GM19238 (cell line): ENCODE data around the gene TRIM16.
"Not testable (repeated sequence)": the region's sequence is repeated elsewhere in the genome, so short reads cannot be mapped to it uniquely, and the experiment has no call there.

Experiments used
- DNase-seq: peaks from one replicate; pipeline ENCODE4 v3.0.0; 2011; ENCODE audit warnings: low spot score; ENCODE audit not compliant: insufficient read length

The TRIM16 gene

GRCh38 chr17:15683824-15684478 lies at the start of gene TRIM16:
TSS of gene TRIM16 (minus strand) at chr17:15684311. CDS start at chr17:15651609, 32,702 bp downstream.
- peak; percentile 50 for DNase-seq

- not testable (repeated sequence) for DNase-seq
Measured at GRCh38 chr17:15733174-15733789, 49.2 kb upstream of the TRIM16 start.

GRCh38 chr17:15731900-15732299 lies 47.8 kb upstream of the TRIM16 start, which contains the start of gene TBC1D26:
TSS of gene TBC1D26 (plus strand) at chr17:15732283. CDS start at chr17:15735349, 3,066 bp downstream.
- not testable (repeated sequence) for DNase-seq

- DNase-seq = not testable (repeated sequence)
Measured at GRCh38 chr17:15730535-15730934, 46.4 kb upstream of the TRIM16 start.

DNA sequence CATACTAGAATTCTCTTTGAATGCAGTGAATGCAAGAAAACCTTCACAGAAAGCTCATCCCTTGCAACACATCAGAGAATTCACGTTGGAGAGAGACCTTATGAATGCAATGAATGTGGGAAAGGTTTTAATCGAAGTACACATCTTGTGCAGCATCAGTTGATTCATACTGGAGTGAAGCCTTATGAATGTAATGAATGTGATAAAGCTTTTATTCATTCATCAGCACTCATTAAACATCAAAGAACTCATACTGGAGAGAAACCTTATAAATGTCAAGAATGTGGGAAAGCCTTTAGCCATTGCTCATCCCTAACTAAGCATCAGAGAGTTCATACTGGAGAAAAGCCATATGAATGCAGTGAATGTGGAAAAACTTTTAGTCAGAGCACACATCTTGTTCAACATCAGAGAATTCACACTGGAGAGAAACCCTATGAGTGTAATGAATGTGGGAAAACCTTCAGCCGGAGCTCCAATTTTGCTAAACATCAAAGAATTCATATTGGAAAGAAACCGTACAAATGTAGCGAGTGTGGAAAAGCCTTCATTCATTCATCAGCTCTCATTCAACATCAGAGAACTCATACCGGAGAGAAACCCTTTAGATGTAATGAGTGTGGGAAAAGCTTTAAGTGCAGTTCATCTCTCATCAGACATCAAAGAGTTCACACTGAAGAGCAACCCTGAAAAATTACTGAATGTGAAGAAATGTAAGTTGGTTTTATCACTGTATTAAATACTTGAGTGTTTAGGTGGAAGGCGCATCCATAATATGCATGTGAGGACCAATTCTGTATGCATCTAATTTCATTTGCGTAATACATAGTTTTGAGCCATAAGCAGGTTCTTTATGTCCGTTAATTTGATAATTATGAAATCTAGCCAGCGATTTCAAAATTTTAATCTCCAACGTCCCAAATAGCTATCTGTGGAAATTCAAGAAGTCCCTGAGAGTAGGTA lies 32.8 kb upstream of the TRIM16 start:
- not testable (repeated sequence) for DNase-seq

DNA sequence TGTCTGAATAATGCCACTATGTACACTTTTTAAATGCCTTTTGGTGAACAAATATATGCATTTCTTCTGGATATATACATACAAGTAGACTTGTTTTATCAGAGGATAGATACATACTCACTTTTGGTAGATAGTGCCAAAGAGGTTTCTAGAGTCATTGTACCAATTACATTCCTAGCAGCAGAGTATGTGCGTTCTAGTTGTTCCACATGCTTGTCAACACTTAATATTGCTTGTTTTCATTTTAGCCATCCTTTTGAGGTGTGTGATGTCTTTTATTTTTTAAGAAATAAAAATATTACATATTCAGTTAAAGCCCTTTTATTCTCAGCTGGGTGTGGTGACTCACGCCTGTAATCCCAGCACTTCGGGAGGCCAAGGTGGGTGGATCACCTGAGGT lies 24.8 kb upstream of the TRIM16 start:
- DNase-seq = not testable (repeated sequence)

GRCh38 chr17:15704813-15705212 lies 20.7 kb upstream of the TRIM16 start:
- not testable (repeated sequence) for DNase-seq

GRCh38 chr17:15704239-15704638 lies 20.1 kb upstream of the TRIM16 start:
- DNase-seq = not testable (repeated sequence)

- DNase-seq = not testable (repeated sequence)
Measured at GRCh38 chr17:15699937-15700336, 15.8 kb upstream of the TRIM16 start.

GRCh38 chr17:15699413-15699924 lies 15.4 kb upstream of the TRIM16 start, which contains the start of gene ZNF286A:
TSS of gene ZNF286A (plus strand) at chr17:15699752. CDS start at chr17:15700330, 578 bp downstream.
- peak; percentile 89 for DNase-seq

DNA sequence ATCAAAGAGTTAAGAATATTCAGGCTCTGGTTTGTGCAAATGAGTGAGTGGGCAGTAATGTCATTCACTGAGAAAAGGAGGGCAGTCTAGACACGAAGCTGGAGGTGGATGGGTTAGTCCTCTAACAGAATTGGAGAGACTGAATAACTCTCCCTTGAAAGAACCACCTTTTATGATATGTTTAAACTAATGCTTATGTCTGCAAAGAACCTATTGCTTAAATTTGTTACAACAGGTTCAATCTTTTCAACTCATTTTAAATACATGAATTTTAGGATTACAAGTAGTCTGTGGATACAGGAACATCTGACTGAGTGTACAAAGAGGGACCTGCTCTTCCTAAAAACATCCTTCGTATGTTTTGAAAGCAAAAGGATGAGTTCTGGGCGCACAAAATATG lies 14.9 kb upstream of the TRIM16 start:
- DNase-seq = not testable (repeated sequence)

DNA sequence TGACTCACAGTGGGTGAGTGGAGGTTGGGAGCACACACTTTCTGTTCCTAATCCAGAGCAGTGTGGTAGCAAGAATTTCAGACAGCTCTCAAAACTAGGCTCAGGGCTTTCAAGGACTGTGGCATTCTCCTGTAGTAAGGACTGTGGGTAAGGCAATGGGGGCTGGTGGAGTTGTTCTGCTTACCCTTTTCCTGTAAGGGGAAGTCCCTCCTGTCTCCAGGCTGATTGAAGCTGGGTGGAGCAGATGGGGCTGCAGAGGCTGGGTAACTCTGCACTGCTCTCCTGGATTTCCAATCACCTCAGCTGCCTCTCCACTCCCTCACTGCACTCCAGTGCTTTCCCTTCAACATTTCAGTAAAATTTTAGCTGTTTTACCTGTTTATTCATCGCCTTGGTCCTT lies 3.4 kb upstream of the TRIM16 start:
- DNase-seq = not testable (repeated sequence)

- DNase-seq = not testable (repeated sequence)
Measured at GRCh38 chr17:15683135-15683534, 976 bp downstream of the TRIM16 start.

DNA sequence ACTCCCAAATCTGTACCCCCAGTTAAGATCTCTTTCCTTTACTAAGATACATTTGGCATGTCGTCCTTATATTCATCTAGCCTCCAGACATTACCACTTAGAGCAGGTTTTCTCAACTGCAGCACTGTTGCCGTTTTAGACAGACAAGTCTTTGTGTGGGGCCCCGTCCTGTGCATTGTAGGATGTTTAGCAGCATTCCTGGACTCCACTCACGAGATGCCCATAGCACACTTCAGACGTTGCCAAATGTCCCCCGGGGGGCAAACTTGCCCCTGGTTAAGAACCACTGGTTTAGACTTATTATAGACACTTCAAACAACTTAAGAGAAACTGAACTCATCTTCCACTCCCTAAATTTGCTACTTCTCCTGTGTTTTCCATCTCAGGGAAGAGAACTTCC lies 8.1 kb downstream of the TRIM16 start:
- DNase-seq = not testable (repeated sequence)

DNA sequence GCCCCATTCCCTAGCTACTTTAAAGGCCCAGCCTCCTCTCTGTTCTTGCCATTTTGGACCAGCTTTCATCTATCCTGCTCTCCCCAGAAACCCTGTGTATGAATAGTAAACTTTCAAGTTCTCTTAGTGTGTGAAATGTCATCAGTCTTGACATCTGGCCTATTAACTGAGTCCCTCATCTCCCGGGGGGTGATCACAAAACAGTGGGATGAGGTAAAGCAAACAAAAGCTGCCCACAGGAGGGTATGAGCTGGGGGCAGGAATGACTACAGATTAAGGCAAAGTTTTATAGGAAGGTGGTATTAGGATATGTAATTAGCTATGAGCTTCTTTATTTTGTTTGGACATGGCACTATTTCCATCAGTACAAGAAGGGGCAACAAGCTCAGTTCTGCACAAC lies 9.5 kb downstream of the TRIM16 start:
- DNase-seq = not testable (repeated sequence)

DNA sequence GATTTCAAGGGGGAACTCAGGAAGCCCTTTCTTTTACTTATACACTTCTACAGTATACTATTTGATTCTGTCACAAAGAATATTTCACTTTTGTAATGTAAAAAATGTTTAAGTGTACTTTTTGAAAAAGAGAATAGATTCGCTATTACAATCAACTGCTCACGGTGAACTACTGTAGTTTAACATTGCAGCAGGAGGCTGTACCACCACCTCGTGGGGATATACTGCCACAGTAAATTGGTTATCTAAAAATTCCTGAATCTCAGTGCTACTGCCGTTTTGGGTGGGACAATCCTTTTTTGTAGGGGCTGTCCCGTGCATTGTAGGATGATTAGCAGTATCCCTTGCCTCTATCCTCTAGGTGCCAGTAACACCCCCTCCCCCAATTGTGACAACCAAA lies 14.6 kb downstream of the TRIM16 start:
- DNase-seq = not testable (repeated sequence)

DNA sequence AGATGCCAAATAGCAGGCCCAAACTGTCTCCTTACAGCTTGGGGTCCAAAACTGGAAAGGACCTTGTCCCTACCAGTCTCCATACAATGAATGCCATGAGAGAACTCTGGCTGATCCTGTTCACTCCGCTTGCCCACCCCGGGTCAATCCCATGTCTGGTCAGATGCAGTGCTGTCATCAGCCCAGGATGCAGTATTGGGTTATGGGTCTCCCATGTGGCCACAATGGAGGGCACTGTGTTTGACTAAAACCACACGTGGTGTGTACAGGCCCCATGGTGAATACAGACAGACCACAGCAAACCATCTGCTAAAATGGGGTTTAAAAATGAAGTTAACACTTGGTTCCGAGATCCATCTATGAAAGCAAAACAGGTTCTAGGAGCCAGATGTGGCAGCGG lies 20.4 kb downstream of the TRIM16 start:
- no peak for DNase-seq

GRCh38 chr17:15663176-15663575 lies 20.9 kb downstream of the TRIM16 start:
- DNase-seq = no peak

- DNase-seq = no peak
Measured at GRCh38 chr17:15662681-15663080, 21.4 kb downstream of the TRIM16 start.

- DNase-seq = no peak
Measured at GRCh38 chr17:15660077-15660476, 24.0 kb downstream of the TRIM16 start.

GRCh38 chr17:15659663-15660062 lies 24.4 kb downstream of the TRIM16 start:
- no peak for DNase-seq
